SU-DHL-6 (cell line): ENCODE data around the gene RETN.

ENCODE experiments used
- H2AFZ ChIP-seq: fragments of 200-600 bp; sonication (generic); 2 replicates; pipeline ENCODE4 v1.6.1; 2014; ENCODE audit warnings: low read depth, mild to moderate bottlenecking, moderate library complexity, mixed read lengths, antibody characterized with exemption, low read length; ENCODE audit not compliant: severe bottlenecking
- H3F3A ChIP-seq: fragments of 200-600 bp; shearing (Covaris generic); 2 replicates; pipeline ENCODE4 v1.6.0; 2016; ENCODE audit warnings: antibody characterized with exemption, mild to moderate bottlenecking; ENCODE audit not compliant: insufficient read depth
- H3K27ac ChIP-seq: fragments of 200-600 bp; sonication (generic); 2 replicates; pipeline ENCODE4 v1.5.1; 2016; ENCODE audit warnings: low read depth, mild to moderate bottlenecking, low read length, moderate library complexity, mixed read lengths
- H3K27me3 ChIP-seq: fragments of 200-600 bp; sonication (generic), shearing (Covaris generic); 2 replicates; pipeline ENCODE4 v1.6.0; 2014; ENCODE audit warnings: mild to moderate bottlenecking, low read length
- H3K36me3 ChIP-seq: fragments of 200-600 bp; sonication (generic); 2 replicates; pipeline ENCODE4 v1.6.1; 2014; ENCODE audit warnings: mild to moderate bottlenecking, low read length, mixed read lengths
- H3K4me2 ChIP-seq: fragments of 300-600, 200-600 bp; shearing (Covaris generic), sonication (generic); 2 replicates; pipeline ENCODE4 v1.6.0; 2014; ENCODE audit warnings: low read length, low read depth, mild to moderate bottlenecking; ENCODE audit not compliant: poor library complexity, severe bottlenecking
- H3K4me3 ChIP-seq: fragments of 200-600 bp; sonication (generic); 2 replicates; pipeline ENCODE4 v1.5.1; 2014; ENCODE audit warnings: antibody characterized with exemption, low read length, mild to moderate bottlenecking, mixed read lengths; ENCODE audit not compliant: insufficient read depth, poor library complexity, severe bottlenecking
- H3K79me2 ChIP-seq: fragments of 200-600 bp; sonication (generic); 2 replicates; pipeline ENCODE4 v1.6.1; 2014; ENCODE audit warnings: mild to moderate bottlenecking, low read length, moderate library complexity; ENCODE audit not compliant: insufficient read depth
- H3K9ac ChIP-seq: fragments of 200-600 bp; sonication (generic); 2 replicates; pipeline ENCODE4 v1.7.0; 2014; ENCODE audit warnings: mild to moderate bottlenecking, low read length
- H3K9me2 ChIP-seq: fragments of 200-600 bp; sonication (generic); replicated peaks from 2 replicates; pipeline ENCODE4 v1.6.1; 2014; ENCODE audit warnings: low read length; ENCODE audit not compliant: insufficient read depth
- H3K9me3 ChIP-seq: fragments of 200-600 bp; sonication (generic); 2 replicates; pipeline ENCODE4 v1.6.1; 2014; ENCODE audit warnings: low read length, mixed read lengths; ENCODE audit not compliant: insufficient read depth
- H4K20me1 ChIP-seq: fragments of 200-600 bp; sonication (generic); 2 replicates; pipeline ENCODE4 v1.6.1; 2014; ENCODE audit warnings: low read depth, mild to moderate bottlenecking, antibody characterized with exemption, low read length, moderate library complexity, mixed read lengths
- CTCF ChIP-seq: fragments of 200-600 bp; sonication (generic); IDR thresholded peaks from one replicate; pipeline ENCODE4 v1.5.1; 2017; ENCODE audit warnings: antibody characterized with exemption, mild to moderate bottlenecking, low read length, moderate library complexity; ENCODE audit not compliant: insufficient read depth, poor library complexity, severe bottlenecking
- EZH2phosphoT487 ChIP-seq: fragments of 200-600 bp; sonication (generic), shearing (Covaris generic); conservative IDR thresholded peaks from 2 replicates; pipeline ENCODE4 v1.6.1; 2018; ENCODE audit warnings: mild to moderate bottlenecking, antibody characterized with exemption, low read length, moderate library complexity, mixed read lengths

The RETN gene

GRCh38 chr19:7705387-7706187 lies 36.7 kb downstream of the RETN start:
- no peaks in the 10 kb centered on the region for H3K36me3 ChIP-seq
- H3K27ac ChIP-seq = no peak overlapping the region
- H3K79me2 ChIP-seq = no peaks in the 10 kb centered on the region
- no peak for TF ChIP-seq EZH2phosphoT487
- TF ChIP-seq CTCF = no peak
- H2AFZ ChIP-seq = no peak overlapping the region
- H3K9me2 ChIP-seq = no peaks in the 10 kb centered on the region
- no peaks in the 10 kb centered on the region for H4K20me1 ChIP-seq
- H3K9ac ChIP-seq = no peak overlapping the region
- no peaks in the 10 kb centered on the region for H3K9me3 ChIP-seq
- no peaks in the 10 kb centered on the region for H3K27me3 ChIP-seq
- no peak overlapping the region for H3K4me3 ChIP-seq
- H3K4me2 ChIP-seq = no peak overlapping the region
- no peaks in the 10 kb centered on the region for H3F3A ChIP-seq

- no peak overlapping the region for H3K27ac ChIP-seq
- H3K4me2 ChIP-seq = no peak overlapping the region
- no peaks in the 10 kb centered on the region for H3K79me2 ChIP-seq
- H2AFZ ChIP-seq = no peak overlapping the region
- no peaks in the 10 kb centered on the region for H3K27me3 ChIP-seq
- H3K9me3 ChIP-seq = no peaks in the 10 kb centered on the region
- H4K20me1 ChIP-seq = no peaks in the 10 kb centered on the region
- TF ChIP-seq EZH2phosphoT487 (no peak), CTCF (no peak)
- no peak overlapping the region for H3K4me3 ChIP-seq
- no peaks in the 10 kb centered on the region for H3F3A ChIP-seq
- H3K36me3 ChIP-seq = no peaks in the 10 kb centered on the region
- H3K9me2 ChIP-seq = no peaks in the 10 kb centered on the region
- H3K9ac ChIP-seq = no peak overlapping the region
Observed at GRCh38 chr19:7706188-7706954, 37.5 kb downstream of the RETN start.

GRCh38 chr19:7706955-7707456 lies 38.2 kb downstream of the RETN start:
- H3K36me3 ChIP-seq = no peaks in the 10 kb centered on the region
- no peaks in the 10 kb centered on the region for H3K79me2 ChIP-seq
- no peak overlapping the region for H3K9ac ChIP-seq
- no peaks in the 10 kb centered on the region for H3K9me2 ChIP-seq
- no peak for TF ChIP-seq CTCF
- no peak for TF ChIP-seq EZH2phosphoT487
- H3K4me2 ChIP-seq = no peak overlapping the region
- H3K4me3 ChIP-seq = no peak overlapping the region
- H4K20me1 ChIP-seq = no peaks in the 10 kb centered on the region
- H3K27ac ChIP-seq = no peak overlapping the region
- H3K27me3 ChIP-seq = no peaks in the 10 kb centered on the region
- H3F3A ChIP-seq = no peaks in the 10 kb centered on the region
- H3K9me3 ChIP-seq = no peaks in the 10 kb centered on the region
- no peak overlapping the region for H2AFZ ChIP-seq
